Erythroblast (primary cell): ENCODE results near the gene AK8.

ENCODE experiments used
- GATA1 ChIP-seq: IDR thresholded peaks from 2 replicates; pipeline ENCODE4 v1.6.1; 2011; ENCODE audit warnings: low read depth, mild to moderate bottlenecking, control low read depth, low read length, moderate library complexity
- POLR2A ChIP-seq: IDR thresholded peaks from 2 replicates; pipeline ENCODE4 v1.6.1; 2011; ENCODE audit warnings: mild to moderate bottlenecking, low read length

GRCh38 chr9:132761602-132762001 is 116.5 kb downstream of the AK8 start:
- TF ChIP-seq POLR2A (no peak), GATA1 (no peak)
